HepG2 (cell line): ENCODE data around the gene LZTR1. TPM values are rescaled to one million over a fixed set of nuclear protein-coding genes. Genes with fewer than 3 reads are reported as not detected.

ENCODE experiments used
- ATF7-NPFF ChIP-seq: sonication (generic); formaldehyde crosslinking; IDR thresholded peaks from 2 replicates; pipeline ENCODE4 v1.8.1; 2023; ENCODE audit warnings: mild to moderate bottlenecking, low read depth, missing genetic modification reagents, moderate library complexity
- CREM ChIP-seq, 2 experiments: sonication (generic) in 1 of 2; formaldehyde crosslinking in 1 of 2; IDR thresholded peaks; 2 replicates each; pipeline versions ENCODE4 v1.4.0 to v1.6.1; 2016 to 2020; ENCODE audit warnings: antibody characterized with exemption in 1 of 2, mild to moderate bottlenecking in 1 of 2, missing genetic modification reagents in 1 of 2
- DDIT3 ChIP-seq: sonication (generic); formaldehyde crosslinking; IDR thresholded peaks from 2 replicates; pipeline ENCODE4 v1.4.0; 2020; ENCODE audit warnings: mild to moderate bottlenecking, missing genetic modification reagents
- EZH2 ChIP-seq: conservative IDR thresholded peaks from 2 replicates; pipeline ENCODE4 v1.6.1; 2012; ENCODE audit warnings: mild to moderate bottlenecking, low read depth, low read length, moderate library complexity
- GABPB1 ChIP-seq: IDR thresholded peaks from 2 replicates; pipeline ENCODE4 v1.6.1; 2016; ENCODE audit warnings: mild to moderate bottlenecking, missing genetic modification reagents, moderate library complexity, missing compliant biosample characterization
- HNF4A ChIP-seq: sonication (generic); formaldehyde crosslinking; IDR thresholded peaks from 2 replicates; pipeline ENCODE4 v1.4.0; 2020; ENCODE audit warnings: missing genetic modification reagents
- ISX ChIP-seq: sonication (generic); formaldehyde crosslinking; conservative IDR thresholded peaks from 2 replicates; pipeline ENCODE4 v1.5.0; 2020; ENCODE audit warnings: missing genetic modification reagents
- MAFK ChIP-seq, 2 experiments: IDR thresholded peaks in 1 of 2; conservative IDR thresholded peaks in 1 of 2; 2 replicates each; pipeline ENCODE4 v1.6.1; 2011; ENCODE audit warnings: improper control_type of control experiment in 2 of 2, low read length in 2 of 2
- NCOA5 ChIP-seq: sonication (generic); formaldehyde crosslinking; IDR thresholded peaks from 2 replicates; pipeline ENCODE4 v1.4.0; 2020; ENCODE audit warnings: missing genetic modification reagents
- PAX8 ChIP-seq: sonication (generic); formaldehyde crosslinking; IDR thresholded peaks from 2 replicates; pipeline ENCODE4 v1.8.0; 2022; ENCODE audit warnings: mild to moderate bottlenecking, missing genetic modification reagents, borderline replicate concordance
- PBX3 ChIP-seq: sonication (generic); formaldehyde crosslinking; IDR thresholded peaks from 2 replicates; pipeline ENCODE4 v1.8.1; 2023; ENCODE audit warnings: missing genetic modification reagents, inconsistent platforms, borderline replicate concordance
- ZBTB10 ChIP-seq: sonication (generic); formaldehyde crosslinking; IDR thresholded peaks from 2 replicates; pipeline ENCODE4 v1.4.0; 2020; ENCODE audit warnings: missing genetic modification reagents, borderline replicate concordance
- ZNF10 ChIP-seq: sonication (generic); formaldehyde crosslinking; IDR thresholded peaks from 2 replicates; pipeline ENCODE4 v1.4.0; 2020; ENCODE audit warnings: mild to moderate bottlenecking, low read depth, missing genetic modification reagents, borderline replicate concordance
- ZNF205 ChIP-seq: IDR thresholded peaks from 2 replicates; pipeline ENCODE4 v1.6.1; 2018; ENCODE audit warnings: missing biosample characterization, missing genetic modification reagents
- ZNF3 ChIP-seq: IDR thresholded peaks from 2 replicates; pipeline ENCODE4 v1.7.0; 2017; ENCODE audit warnings: inconsistent platforms
- ZNF331 ChIP-seq: sonication (generic); formaldehyde crosslinking; IDR thresholded peaks from 2 replicates; pipeline ENCODE4 v1.4.0; 2020; ENCODE audit warnings: missing genetic modification reagents
- ZNF580 ChIP-seq: IDR thresholded peaks from 2 replicates; pipeline ENCODE4 v1.6.1; 2016; ENCODE audit warnings: low read depth, borderline replicate concordance
- polyA plus RNA-seq, 8 experiments: library from polyadenylated mRNA; depleted of rRNA in 3 of 8; stranded (reverse) in 7 of 8; unstranded in 1 of 8; fragments of >200 nt; fragmentation: Illumina TruSeq in 4 of 8; extraction: Trizol in 4 of 8; gene quantifications; 2 replicates each; pipeline versions ENCODE4 v1.2.1 to v1.2.3, GENCODE V29; 2011 to 2016; ENCODE audit warnings: low read depth in 4 of 8, missing spikeins in 1 of 8, mixed read lengths in 1 of 8; ENCODE audit not compliant: insufficient read depth in 1 of 8
- total RNA-seq, 5 experiments: library from RNA; depleted of rRNA; stranded (reverse); fragments of >200 nt; fragmentation: Illumina TruSeq; extraction: Trizol; gene quantifications; 2 replicates each; pipeline ENCODE4 v1.2.3, GENCODE V29; 2016; ENCODE audit warnings: low read depth in 1 of 5
- TF ChIP-seq, protein P1 (sequence below): sonication (generic); formaldehyde crosslinking; IDR thresholded peaks from 2 replicates; pipeline ENCODE4 v1.4.0; 2020; ENCODE audit warnings: missing genetic modification reagents
- TF ChIP-seq, protein P2 (sequence below): sonication (generic); formaldehyde crosslinking; IDR thresholded peaks from 2 replicates; pipeline ENCODE4 v1.5.1; 2020; ENCODE audit warnings: missing genetic modification reagents, mild to moderate bottlenecking, borderline replicate concordance
- TF ChIP-seq, protein P3 (sequence below): sonication (generic); formaldehyde crosslinking; IDR thresholded peaks from 2 replicates; pipeline ENCODE4 v1.4.0; 2020; ENCODE audit warnings: low read depth, mild to moderate bottlenecking, missing genetic modification reagents

The LZTR1 gene
- total and polyA plus RNA-seq, 2 of the 13 experiments (the other 11 are each of a cell fraction or from before 2014, with no cell fraction given): 21.8 to 22.4 TPM

DNA sequence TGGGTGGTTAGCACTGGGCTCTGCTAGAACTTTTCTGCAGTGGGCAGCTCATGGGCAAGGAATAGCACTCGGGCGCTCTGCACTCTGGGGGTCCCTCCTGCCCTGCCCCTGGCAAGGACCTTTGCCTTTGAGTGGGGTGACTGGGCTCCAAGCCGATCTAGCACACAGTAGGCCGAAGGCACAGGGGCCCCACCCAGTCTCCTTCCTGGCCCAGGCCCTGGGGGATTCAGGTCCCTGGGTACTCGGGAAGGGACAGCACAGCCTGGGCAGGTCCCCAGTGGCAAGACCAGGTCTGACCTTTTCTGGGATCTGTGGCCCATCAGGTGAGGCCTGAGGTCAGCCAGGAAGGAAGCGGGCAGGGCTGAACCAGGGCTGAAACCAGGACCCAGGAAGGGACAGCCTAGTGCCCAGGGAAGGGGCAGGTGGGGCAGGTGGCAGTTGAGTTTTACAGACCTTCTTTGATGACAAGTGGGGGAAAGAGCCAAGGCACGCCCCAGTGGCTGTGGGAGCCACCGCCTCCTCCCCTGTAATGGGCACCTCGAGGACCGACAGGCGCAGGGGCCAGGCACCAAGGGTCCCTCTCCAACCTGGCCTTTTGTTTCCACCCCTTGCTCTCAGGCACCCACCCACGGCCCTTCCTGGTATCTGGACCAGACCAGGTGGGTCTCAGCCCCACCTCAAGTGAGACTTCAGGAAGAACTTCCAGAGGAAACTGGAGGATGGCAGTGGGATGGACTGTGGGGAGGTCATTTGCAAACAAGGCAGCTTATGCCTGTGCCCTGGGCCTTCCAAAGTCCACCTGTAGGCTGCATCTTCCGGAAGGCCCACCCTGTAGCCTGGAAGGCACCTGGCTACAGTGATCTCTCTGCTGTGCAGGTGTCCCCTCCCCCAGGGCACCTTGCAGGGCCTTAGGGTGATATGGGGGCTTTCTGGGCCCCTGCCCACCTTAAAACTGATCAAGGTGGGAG, 15.9 kb upstream of the LZTR1 start (continued):
- TF ChIP-seq ZBTB10 (CRISPR knock-in tag) (no peak), ZNF10 (CRISPR knock-in tag) (no peak), HNF4A (CRISPR knock-in tag) (peak; percentile 83), GABPB1 (CRISPR knock-in tag) (peak; percentile 46), ZNF331 (CRISPR knock-in tag) (no peak), EZH2 (no peak), PBX3 (CRISPR knock-in tag) (no peak), ATF7-NPFF (CRISPR knock-in tag) (no peak), CREM (IDR thresholded peaks at IDR 0.05) (no peak), CREM (CRISPR knock-in tag; IDR thresholded peaks at IDR 0.05) (no peak), PAX8 (CRISPR knock-in tag) (no peak), ISX (no peak), DDIT3 (CRISPR knock-in tag) (no peak), ZNF580 (CRISPR knock-in tag) (no peak), ZNF3 (CRISPR knock-in tag) (no peak), MAFK (conservative IDR thresholded peaks at IDR 0.05 in 1 of 2, IDR thresholded peaks at IDR 0.05 in 1 of 2; ENCODE audit: low read length in 2 of 2) (no peak), ZNF205 (CRISPR knock-in tag) (no peak), NCOA5 (CRISPR knock-in tag) (no peak)
- TF ChIP-seq, protein P1, sequence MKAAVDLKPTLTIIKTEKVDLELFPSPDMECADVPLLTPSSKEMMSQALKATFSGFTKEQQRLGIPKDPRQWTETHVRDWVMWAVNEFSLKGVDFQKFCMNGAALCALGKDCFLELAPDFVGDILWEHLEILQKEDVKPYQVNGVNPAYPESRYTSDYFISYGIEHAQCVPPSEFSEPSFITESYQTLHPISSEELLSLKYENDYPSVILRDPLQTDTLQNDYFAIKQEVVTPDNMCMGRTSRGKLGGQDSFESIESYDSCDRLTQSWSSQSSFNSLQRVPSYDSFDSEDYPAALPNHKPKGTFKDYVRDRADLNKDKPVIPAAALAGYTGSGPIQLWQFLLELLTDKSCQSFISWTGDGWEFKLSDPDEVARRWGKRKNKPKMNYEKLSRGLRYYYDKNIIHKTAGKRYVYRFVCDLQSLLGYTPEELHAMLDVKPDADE (CRISPR knock-in tag): no peak
- TF ChIP-seq, protein P2, sequence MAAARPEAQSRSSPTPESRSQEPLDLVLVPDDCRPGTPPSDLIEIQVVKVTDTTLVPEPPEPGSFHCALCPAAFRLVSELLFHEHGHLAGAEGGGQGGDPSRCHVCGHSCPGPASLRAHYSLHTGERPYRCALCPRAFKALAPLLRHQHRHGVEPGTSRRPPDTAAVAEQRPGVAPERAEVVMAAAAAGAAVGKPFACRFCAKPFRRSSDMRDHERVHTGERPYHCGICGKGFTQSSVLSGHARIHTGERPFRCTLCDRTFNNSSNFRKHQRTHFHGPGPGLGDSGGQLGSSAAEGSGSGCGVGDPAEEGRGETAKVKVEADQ (CRISPR knock-in tag): no peak
- TF ChIP-seq, protein P3, sequence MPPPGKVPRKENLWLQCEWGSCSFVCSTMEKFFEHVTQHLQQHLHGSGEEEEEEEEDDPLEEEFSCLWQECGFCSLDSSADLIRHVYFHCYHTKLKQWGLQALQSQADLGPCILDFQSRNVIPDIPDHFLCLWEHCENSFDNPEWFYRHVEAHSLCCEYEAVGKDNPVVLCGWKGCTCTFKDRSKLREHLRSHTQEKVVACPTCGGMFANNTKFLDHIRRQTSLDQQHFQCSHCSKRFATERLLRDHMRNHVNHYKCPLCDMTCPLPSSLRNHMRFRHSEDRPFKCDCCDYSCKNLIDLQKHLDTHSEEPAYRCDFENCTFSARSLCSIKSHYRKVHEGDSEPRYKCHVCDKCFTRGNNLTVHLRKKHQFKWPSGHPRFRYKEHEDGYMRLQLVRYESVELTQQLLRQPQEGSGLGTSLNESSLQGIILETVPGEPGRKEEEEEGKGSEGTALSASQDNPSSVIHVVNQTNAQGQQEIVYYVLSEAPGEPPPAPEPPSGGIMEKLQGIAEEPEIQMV: no peak
